Upper lobe of left lung (tissue), 4 donors: ENCODE results near the gene SBF2.

Experiments used
- CTCF ChIP-seq, 6 experiments: fragments of 450-650 bp in 4 of 6; fragments of 200-600 bp in 2 of 6; sonication (generic) in 2 of 6; IDR thresholded peaks; one replicate each; pipeline ENCODE4 v1.5.1; 2016 to 2019; ENCODE audit warnings: antibody characterized with exemption in 6 of 6
- POLR2A ChIP-seq, 4 donors: fragments of 450-650 bp; IDR thresholded peaks; one replicate each; pipeline ENCODE4 v1.5.1; 2016 to 2017; ENCODE audit warnings: antibody characterized with exemption in 4 of 4, mild to moderate bottlenecking in 2 of 4

- TF ChIP-seq CTCF (IDR thresholded peaks at IDR 0.05), result no peak
- TF ChIP-seq POLR2A (IDR thresholded peaks at IDR 0.05), result no peak
Observed at GRCh38 chr11:10309163-10310093, 15.4 kb upstream of the SBF2 start.
